AG20443 (cell line): ENCODE data around the gene SLC22A31.

ENCODE experiments used
- DNase-seq: peaks from one replicate; pipeline ENCODE4 v3.0.0; 2012; ENCODE audit warnings: low spot score, mixed read lengths

Gene SLC22A31

GRCh38 chr16:89216315-89217137 is 16.2 kb upstream of the SLC22A31 start:
- peak; percentile 81 for DNase-seq

GRCh38 chr16:89210904-89211515 is 10.7 kb upstream of the SLC22A31 start:
- peak; percentile 58 for DNase-seq

GRCh38 chr16:89210165-89210903 is 10.0 kb upstream of the SLC22A31 start:
- no peak for DNase-seq

GRCh38 chr16:89209522-89210044 is 9.2 kb upstream of the SLC22A31 start:
- DNase-seq = no peak

- no peak for DNase-seq
Measured at GRCh38 chr16:89207993-89208392, 7.7 kb upstream of the SLC22A31 start.

GRCh38 chr16:89202422-89203215 is 2.3 kb upstream of the SLC22A31 start:
- no peak for DNase-seq

GRCh38 chr16:89201439-89202377 is 1.4 kb upstream of the SLC22A31 start:
- peak; percentile 92 for DNase-seq

- no peak for DNase-seq
Measured at GRCh38 chr16:89200850-89201411, 594 bp upstream of the SLC22A31 start.

GRCh38 chr16:89199241-89200123 is 855 bp downstream of the SLC22A31 start:
- no peak for DNase-seq

GRCh38 chr16:89198417-89199240 is 1.7 kb downstream of the SLC22A31 start:
- no peak for DNase-seq

- DNase-seq = no peak
Measured at GRCh38 chr16:89197633-89198416, 2.5 kb downstream of the SLC22A31 start.

- no peak for DNase-seq
Measured at GRCh38 chr16:89197033-89197632, 3.2 kb downstream of the SLC22A31 start.

GRCh38 chr16:89195521-89196171 is 4.7 kb downstream of the SLC22A31 start:
- no peak for DNase-seq

- no peak for DNase-seq
Measured at GRCh38 chr16:89194340-89195311, 5.7 kb downstream of the SLC22A31 start.

GRCh38 chr16:89193576-89194293 is 6.6 kb downstream of the SLC22A31 start:
- DNase-seq = no peak
